GM12874 (cell line): ENCODE results near the gene SEMA5A.

ENCODE experiments used
- CTCF ChIP-seq: IDR thresholded peaks from 2 replicates; pipeline ENCODE4 v1.5.1; 2011; ENCODE audit warnings: low read depth, mild to moderate bottlenecking, control low read depth, low read length, moderate library complexity; ENCODE audit not compliant: insufficient read depth

The SEMA5A gene

GRCh38 chr5:9405196-9405754 lies 140.6 kb downstream of the SEMA5A start:
- no peak for TF ChIP-seq CTCF

- no peak for TF ChIP-seq CTCF
These were observed 143.9 kb downstream of the SEMA5A start for GRCh38 chr5:9401786-9402472.

- no peak for TF ChIP-seq CTCF
These were observed 146.8 kb downstream of the SEMA5A start for GRCh38 chr5:9399094-9399493.

GRCh38 chr5:9398227-9398626 lies 147.6 kb downstream of the SEMA5A start:
- TF ChIP-seq CTCF, result no peak

- no peak for TF ChIP-seq CTCF
These were observed 149.5 kb downstream of the SEMA5A start for GRCh38 chr5:9396285-9396770.

GRCh38 chr5:9395706-9396105 lies 150.2 kb downstream of the SEMA5A start:
- TF ChIP-seq CTCF, result no peak

- no peak for TF ChIP-seq CTCF
These were observed 151.7 kb downstream of the SEMA5A start for GRCh38 chr5:9394221-9394620.
